Lower leg skin (tissue), 3 donors: ENCODE measurements around the gene GNAL.

Source experiments
- POLR2A ChIP-seq, 2 donors: fragments of 450-650 bp; IDR thresholded peaks; one replicate each; pipeline ENCODE4 v1.6.1; 2016 to 2017; ENCODE audit warnings: antibody characterized with exemption in 2 of 2, mild to moderate bottlenecking in 1 of 2, moderate library complexity in 1 of 2
- TF ChIP-seq, protein P1 (sequence below), 3 donors: fragments of 450-650 bp; IDR thresholded peaks; one replicate each; pipeline ENCODE4 v1.5.1; 2016; ENCODE audit warnings: antibody characterized with exemption in 3 of 3, mild to moderate bottlenecking in 3 of 3, moderate library complexity in 2 of 3

DNA sequence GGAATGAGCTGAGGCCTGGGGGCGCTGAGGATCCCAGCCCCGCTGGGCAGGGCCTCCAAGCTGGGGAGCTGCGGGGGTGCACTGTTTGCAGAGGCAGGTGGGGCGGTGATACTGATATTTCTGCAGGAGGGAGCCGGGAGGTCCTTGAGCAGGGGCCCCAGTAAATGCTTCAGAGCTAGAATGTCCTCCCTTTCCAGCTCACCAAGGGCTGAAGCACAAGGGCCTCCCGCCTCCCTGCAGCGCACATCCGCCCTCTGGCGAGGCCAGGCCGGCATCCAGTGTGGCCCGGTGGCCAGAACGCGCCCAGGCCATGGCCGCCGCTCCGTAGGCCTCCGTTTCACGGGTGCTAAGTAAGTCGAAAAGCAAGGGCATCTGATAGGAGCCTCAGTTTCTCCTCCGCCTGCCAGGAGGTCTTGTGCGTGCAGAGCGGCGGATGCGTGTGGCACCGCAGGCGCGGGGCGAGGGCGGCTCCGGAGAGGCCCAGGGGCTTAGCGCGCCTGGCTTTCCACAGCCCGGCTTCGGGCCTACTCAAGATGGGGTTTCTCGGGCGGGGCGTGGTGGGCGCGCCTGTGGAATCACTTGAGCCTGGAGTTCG is 132.7 kb downstream of the GNAL start:
- TF ChIP-seq, protein P1, sequence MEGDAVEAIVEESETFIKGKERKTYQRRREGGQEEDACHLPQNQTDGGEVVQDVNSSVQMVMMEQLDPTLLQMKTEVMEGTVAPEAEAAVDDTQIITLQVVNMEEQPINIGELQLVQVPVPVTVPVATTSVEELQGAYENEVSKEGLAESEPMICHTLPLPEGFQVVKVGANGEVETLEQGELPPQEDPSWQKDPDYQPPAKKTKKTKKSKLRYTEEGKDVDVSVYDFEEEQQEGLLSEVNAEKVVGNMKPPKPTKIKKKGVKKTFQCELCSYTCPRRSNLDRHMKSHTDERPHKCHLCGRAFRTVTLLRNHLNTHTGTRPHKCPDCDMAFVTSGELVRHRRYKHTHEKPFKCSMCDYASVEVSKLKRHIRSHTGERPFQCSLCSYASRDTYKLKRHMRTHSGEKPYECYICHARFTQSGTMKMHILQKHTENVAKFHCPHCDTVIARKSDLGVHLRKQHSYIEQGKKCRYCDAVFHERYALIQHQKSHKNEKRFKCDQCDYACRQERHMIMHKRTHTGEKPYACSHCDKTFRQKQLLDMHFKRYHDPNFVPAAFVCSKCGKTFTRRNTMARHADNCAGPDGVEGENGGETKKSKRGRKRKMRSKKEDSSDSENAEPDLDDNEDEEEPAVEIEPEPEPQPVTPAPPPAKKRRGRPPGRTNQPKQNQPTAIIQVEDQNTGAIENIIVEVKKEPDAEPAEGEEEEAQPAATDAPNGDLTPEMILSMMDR (IDR thresholded peaks at IDR 0.05), result no peak
- no peak for TF ChIP-seq POLR2A (IDR thresholded peaks at IDR 0.05)
